Liver (tissue), 3 donors: ENCODE measurements around the gene GALNT9.

Experiments used
- GABPA ChIP-seq, 2 donors: IDR thresholded peaks in 1 of 2; conservative IDR thresholded peaks in 1 of 2; 2 replicates each; pipeline ENCODE4 v1.6.1; 2016; ENCODE audit warnings: antibody characterized with exemption in 2 of 2, mild to moderate bottlenecking in 1 of 2, moderate library complexity in 1 of 2
- TF ChIP-seq, protein P1 (sequence below): fragments of 150-350 bp; IDR thresholded peaks from 2 replicates; pipeline ENCODE4 v1.5.1; 2017; ENCODE audit warnings: improper control_type of control experiment, low read depth, low read length; ENCODE audit not compliant: missing input control
- donor health status: healthy.
- donor health status: healthy.

- no peak for TF ChIP-seq GABPA (IDR thresholded peaks at IDR 0.05 in 1 of 2, conservative IDR thresholded peaks at IDR 0.05 in 1 of 2)
- TF ChIP-seq, protein P1, sequence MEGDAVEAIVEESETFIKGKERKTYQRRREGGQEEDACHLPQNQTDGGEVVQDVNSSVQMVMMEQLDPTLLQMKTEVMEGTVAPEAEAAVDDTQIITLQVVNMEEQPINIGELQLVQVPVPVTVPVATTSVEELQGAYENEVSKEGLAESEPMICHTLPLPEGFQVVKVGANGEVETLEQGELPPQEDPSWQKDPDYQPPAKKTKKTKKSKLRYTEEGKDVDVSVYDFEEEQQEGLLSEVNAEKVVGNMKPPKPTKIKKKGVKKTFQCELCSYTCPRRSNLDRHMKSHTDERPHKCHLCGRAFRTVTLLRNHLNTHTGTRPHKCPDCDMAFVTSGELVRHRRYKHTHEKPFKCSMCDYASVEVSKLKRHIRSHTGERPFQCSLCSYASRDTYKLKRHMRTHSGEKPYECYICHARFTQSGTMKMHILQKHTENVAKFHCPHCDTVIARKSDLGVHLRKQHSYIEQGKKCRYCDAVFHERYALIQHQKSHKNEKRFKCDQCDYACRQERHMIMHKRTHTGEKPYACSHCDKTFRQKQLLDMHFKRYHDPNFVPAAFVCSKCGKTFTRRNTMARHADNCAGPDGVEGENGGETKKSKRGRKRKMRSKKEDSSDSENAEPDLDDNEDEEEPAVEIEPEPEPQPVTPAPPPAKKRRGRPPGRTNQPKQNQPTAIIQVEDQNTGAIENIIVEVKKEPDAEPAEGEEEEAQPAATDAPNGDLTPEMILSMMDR: no peak
Measured at GRCh38 chr12:132314035-132314434, 15.4 kb downstream of the GALNT9 start.
